Prostate gland (tissue), 2 donors: ENCODE data around the gene DCP2. TPM values are rescaled to one million over a fixed set of nuclear protein-coding genes. Genes with fewer than 3 reads are reported as not detected.

Source experiments
- DNase-seq: peaks from one replicate; pipeline ENCODE4 v3.0.0-alpha.2; 2019; ENCODE audit warnings: low spot score
- H3K27ac ChIP-seq, 2 donors: fragments of 200-600 bp; sonication (generic); 2 replicates each; pipeline ENCODE4 v1.5.1; 2017 to 2019
- H3K27me3 ChIP-seq: fragments of 200-600 bp; sonication (generic); replicated peaks from 2 replicates; pipeline ENCODE4 v1.5.1; 2019; ENCODE audit not compliant: insufficient read depth
- H3K36me3 ChIP-seq, 2 donors: fragments of 200-600 bp; sonication (generic); 1 replicate in 1 of 2; 2 replicates in 1 of 2; pipeline versions ENCODE4 v1.5.1 to v1.8.1; 2017 to 2019
- H3K4me1 ChIP-seq: fragments of 200-600 bp; sonication (generic); replicated peaks from 2 replicates; pipeline ENCODE4 v1.5.1; 2019
- H3K4me3 ChIP-seq, 2 donors: fragments of 200-600 bp; sonication (generic); 2 replicates each; pipeline ENCODE4 v1.5.1; 2017 to 2019
- H3K9me3 ChIP-seq: fragments of 200-600 bp; sonication (generic); 2 replicates; pipeline ENCODE4 v1.5.1; 2017
- POLR2A ChIP-seq: fragments of 450-650 bp; IDR thresholded peaks from one replicate; pipeline ENCODE4 v1.6.1; 2016; ENCODE audit warnings: antibody characterized with exemption, mild to moderate bottlenecking
- POLR2AphosphoS5 ChIP-seq: sonication (generic); formaldehyde crosslinking; IDR thresholded peaks from one replicate; pipeline ENCODE4 v1.6.1; 2017; ENCODE audit warnings: antibody characterized with exemption
- WGBS: methylation state at CpG from one replicate; pipeline ENCODE4 v1.1.5; 2018; 5-methylcytosine and 5-hydroxymethylcytosine counted together
- intact Hi-C: fragments of 100-400 bp; cut with DNase I; formaldehyde crosslinking; loops from one replicate; pipeline ENCODE4 v1.14.2; 2022
- total RNA-seq, 2 donors: library from RNA; depleted of rRNA; stranded (reverse); fragments of >200 nt; gene quantifications; one replicate each; pipeline ENCODE4 v1.1.0, GENCODE V29; 2016
- TF ChIP-seq, protein P1 (sequence below), 4 experiments: fragments of 200-600 bp in 2 of 4; fragments of 450-650 bp in 2 of 4; sonication (generic) in 2 of 4; IDR thresholded peaks; 1 replicate in 3 of 4; 2 replicates in 1 of 4; pipeline ENCODE4 v1.5.1; 2016 to 2019; ENCODE audit warnings: antibody characterized with exemption in 4 of 4, mild to moderate bottlenecking in 2 of 4, moderate library complexity in 2 of 4

Gene DCP2
- total RNA-seq, 2 donors from 2014 or later = 23.4 to 51.6 TPM

DNA sequence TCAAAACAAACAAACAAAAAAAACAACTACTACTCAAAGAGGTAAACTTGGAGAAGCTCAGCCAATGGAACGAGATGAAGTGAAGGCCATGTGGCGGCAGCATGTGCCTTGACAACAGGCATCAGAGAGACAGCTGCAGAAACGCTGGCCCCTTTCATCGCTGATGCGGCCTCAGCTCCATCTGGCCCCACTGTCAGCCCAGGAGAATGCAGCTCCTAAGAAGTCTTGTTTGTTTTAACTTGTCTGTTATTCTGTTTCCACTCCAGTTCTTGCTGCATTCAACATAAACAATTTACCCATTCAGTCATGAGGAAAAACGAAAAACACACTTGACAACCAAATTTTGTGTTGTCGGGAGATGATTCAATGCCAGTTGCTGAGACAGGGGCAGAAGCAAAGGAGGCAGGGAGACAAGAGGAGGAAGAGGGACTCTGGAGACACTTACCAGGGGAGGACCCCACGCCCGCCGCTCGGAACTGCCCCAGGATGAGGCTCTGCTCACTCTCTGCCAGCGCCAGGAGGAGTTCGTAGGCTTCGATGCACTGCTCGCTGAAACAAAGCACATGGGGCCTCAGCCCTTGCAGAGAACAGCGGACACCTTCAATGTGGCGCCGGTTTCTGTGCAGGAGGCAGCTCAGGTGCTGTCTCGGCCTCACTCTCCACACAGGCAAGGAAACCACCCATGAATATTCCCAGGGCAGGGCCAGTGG, 91.2 kb downstream of the DCP2 start:
- 87% methylated on average over 19 of the region's 19 CpGs for WGBS
- H3K4me3 ChIP-seq = no peak overlapping the region
- no peaks in the 10 kb centered on the region for H3K36me3 ChIP-seq
- intact Hi-C loops = no loop called here
- no peak overlapping the region for H3K27ac ChIP-seq
- no peak for DNase-seq
- H3K9me3 ChIP-seq = no peaks in the 10 kb centered on the region
- no peak for TF ChIP-seq POLR2AphosphoS5
- no peak for TF ChIP-seq POLR2A
- TF ChIP-seq, protein P1, sequence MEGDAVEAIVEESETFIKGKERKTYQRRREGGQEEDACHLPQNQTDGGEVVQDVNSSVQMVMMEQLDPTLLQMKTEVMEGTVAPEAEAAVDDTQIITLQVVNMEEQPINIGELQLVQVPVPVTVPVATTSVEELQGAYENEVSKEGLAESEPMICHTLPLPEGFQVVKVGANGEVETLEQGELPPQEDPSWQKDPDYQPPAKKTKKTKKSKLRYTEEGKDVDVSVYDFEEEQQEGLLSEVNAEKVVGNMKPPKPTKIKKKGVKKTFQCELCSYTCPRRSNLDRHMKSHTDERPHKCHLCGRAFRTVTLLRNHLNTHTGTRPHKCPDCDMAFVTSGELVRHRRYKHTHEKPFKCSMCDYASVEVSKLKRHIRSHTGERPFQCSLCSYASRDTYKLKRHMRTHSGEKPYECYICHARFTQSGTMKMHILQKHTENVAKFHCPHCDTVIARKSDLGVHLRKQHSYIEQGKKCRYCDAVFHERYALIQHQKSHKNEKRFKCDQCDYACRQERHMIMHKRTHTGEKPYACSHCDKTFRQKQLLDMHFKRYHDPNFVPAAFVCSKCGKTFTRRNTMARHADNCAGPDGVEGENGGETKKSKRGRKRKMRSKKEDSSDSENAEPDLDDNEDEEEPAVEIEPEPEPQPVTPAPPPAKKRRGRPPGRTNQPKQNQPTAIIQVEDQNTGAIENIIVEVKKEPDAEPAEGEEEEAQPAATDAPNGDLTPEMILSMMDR (IDR thresholded peaks at IDR 0.05) = no peak
- H3K4me1 ChIP-seq = no peaks in the 10 kb centered on the region
- no peaks in the 10 kb centered on the region for H3K27me3 ChIP-seq

DNA sequence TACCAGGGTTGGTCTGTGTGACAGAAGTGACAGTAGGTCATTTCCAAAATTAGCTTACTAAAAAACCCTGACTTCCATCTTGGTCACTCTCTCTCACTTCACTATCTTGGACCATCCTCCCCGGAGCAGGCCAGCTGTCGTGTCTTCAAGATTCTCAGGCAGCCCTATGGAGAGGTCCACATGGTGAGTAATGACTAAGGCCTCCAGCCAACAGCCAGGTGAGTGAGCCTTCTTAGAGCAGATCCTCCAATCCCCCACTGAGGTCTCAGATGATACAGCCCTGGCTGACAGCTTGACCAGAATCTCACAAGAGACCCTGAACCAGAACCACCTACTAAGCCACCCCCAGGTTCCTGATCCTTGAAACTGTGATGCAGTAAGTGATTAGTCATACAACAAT, 92.0 kb downstream of the DCP2 start:
- H3K36me3 ChIP-seq = no peaks in the 10 kb centered on the region
- H3K27me3 ChIP-seq = no peaks in the 10 kb centered on the region
- H3K27ac ChIP-seq = no peak overlapping the region
- intact Hi-C loops = no loop called here
- no peaks in the 10 kb centered on the region for H3K9me3 ChIP-seq
- H3K4me3 ChIP-seq = no peak overlapping the region
- no peaks in the 10 kb centered on the region for H3K4me1 ChIP-seq
- no peak for DNase-seq
- no peak for TF ChIP-seq POLR2A
- TF ChIP-seq POLR2AphosphoS5 = no peak
- TF ChIP-seq, protein P1 (IDR thresholded peaks at IDR 0.05) = no peak
- 73% methylated on average over 2 of the region's 2 CpGs for WGBS

Other genes with a start within 250 kb of the DCP2 start
- 10 to 100 TPM; 37.6 to 84.1 TPM for gene APC, start 238.9 kb upstream of the DCP2 start, total RNA-seq
- gene SRP19, start 115.5 kb upstream of the DCP2 start, total RNA-seq = 10 to 100 TPM; 25.3 to 95.0 TPM
- 100 to 1,000 TPM in 1 of 2 donors, 10 to 100 TPM in 1; 61.0 to 164 TPM for gene REEP5, start 54.6 kb upstream of the DCP2 start, total RNA-seq